Neuronal stem cell (in vitro differentiated cells): ENCODE data around the gene TTC24.

Experiments
- DNase-seq: peaks from one replicate; pipeline ENCODE4 v3.0.0-alpha.2; 2013; ENCODE audit warnings: low spot score
- H2AFZ ChIP-seq: one replicate; pipeline ENCODE4 v1.6.1; 2013; ENCODE audit warnings: mild to moderate bottlenecking, low read length, inconsistent platforms
- H2AK5ac ChIP-seq: 2 replicates; pipeline ENCODE4 v1.6.1; 2013; ENCODE audit warnings: low read depth, mild to moderate bottlenecking, inconsistent platforms, low read length, moderate library complexity, mixed read lengths
- H2BK120ac ChIP-seq: 2 replicates; pipeline ENCODE4 v1.6.1; 2013; ENCODE audit warnings: low read depth, mild to moderate bottlenecking, inconsistent platforms, low read length, moderate library complexity, mixed read lengths
- H2BK12ac ChIP-seq: one replicate; pipeline ENCODE4 v1.6.1; 2013; ENCODE audit warnings: low read length, inconsistent platforms
- H2BK15ac ChIP-seq: 2 replicates; pipeline ENCODE4 v1.6.1; 2013; ENCODE audit warnings: mild to moderate bottlenecking, low read length, inconsistent platforms, mixed read lengths
- H2BK5ac ChIP-seq: one replicate; pipeline ENCODE4 v1.6.1; 2013; ENCODE audit warnings: inconsistent platforms, mild to moderate bottlenecking, low read length, moderate library complexity
- H3K14ac ChIP-seq: one replicate; pipeline ENCODE4 v1.6.1; 2013; ENCODE audit warnings: low read length, inconsistent platforms
- H3K18ac ChIP-seq: 2 replicates; pipeline ENCODE4 v1.6.1; 2013; ENCODE audit warnings: low read length, inconsistent platforms
- H3K23ac ChIP-seq: 2 replicates; pipeline ENCODE4 v1.6.1; 2013; ENCODE audit warnings: low read depth, mild to moderate bottlenecking, mixed read lengths, low read length, inconsistent platforms; ENCODE audit not compliant: poor library complexity
- H3K27ac ChIP-seq: replicated peaks from 3 replicates; pipeline ENCODE4 v1.5.1; 2013; ENCODE audit warnings: low read length, inconsistent platforms
- H3K27me3 ChIP-seq, 3 experiments: 2 replicates each; pipeline ENCODE4 v1.6.1; 2013; ENCODE audit warnings: low read length in 3 of 3, mild to moderate bottlenecking in 2 of 3, inconsistent platforms in 1 of 3, low read depth in 1 of 3, mixed read lengths in 1 of 3, moderate library complexity in 1 of 3; ENCODE audit not compliant: control insufficient read depth in 3 of 3, insufficient read depth in 3 of 3
- H3K36me3 ChIP-seq, 2 donors: replicated peaks in 1 of 2; 2 replicates each; pipeline ENCODE4 v1.6.1; 2013; ENCODE audit warnings: low read length in 2 of 2; ENCODE audit not compliant: control insufficient read depth in 2 of 2, insufficient read depth in 2 of 2
- H3K4ac ChIP-seq: 2 replicates; pipeline ENCODE4 v1.6.1; 2013; ENCODE audit warnings: inconsistent platforms, mild to moderate bottlenecking, low read length, moderate library complexity
- H3K4me1 ChIP-seq, 2 donors: 1 replicate in 1 of 2; 2 replicates in 1 of 2; pipeline ENCODE4 v1.6.1; 2013; ENCODE audit warnings: low read length in 2 of 2, low read depth in 1 of 2; ENCODE audit not compliant: control insufficient read depth in 2 of 2, insufficient read depth in 1 of 2
- H3K4me2 ChIP-seq: one replicate; pipeline ENCODE4 v1.6.1; 2013; ENCODE audit warnings: mild to moderate bottlenecking, low read length, inconsistent platforms; ENCODE audit not compliant: insufficient read depth, poor library complexity, severe bottlenecking
- H3K4me3 ChIP-seq, 2 donors: 2 replicates each; pipeline ENCODE4 v1.5.1; 2013; ENCODE audit warnings: low read length in 2 of 2, mild to moderate bottlenecking in 2 of 2, inconsistent platforms in 1 of 2, moderate library complexity in 1 of 2
- H3K79me1 ChIP-seq: one replicate; pipeline ENCODE4 v1.6.1; 2013; ENCODE audit warnings: low read depth, mild to moderate bottlenecking, inconsistent platforms, low read length, moderate library complexity
- H3K9ac ChIP-seq: one replicate; pipeline ENCODE4 v1.6.1; 2013; ENCODE audit warnings: mild to moderate bottlenecking, low read depth, low read length, inconsistent platforms; ENCODE audit not compliant: poor library complexity
- H3K9me3 ChIP-seq, 2 donors: replicated peaks in 1 of 2; 2 replicates each; pipeline versions ENCODE3 to v1.6.1; 2013; ENCODE audit warnings: low read length in 2 of 2, mild to moderate bottlenecking in 2 of 2, inconsistent platforms in 1 of 2, low read depth in 1 of 2, mixed read lengths in 1 of 2, moderate library complexity in 1 of 2; ENCODE audit not compliant: control insufficient read depth in 2 of 2, insufficient read depth in 1 of 2
- H4K8ac ChIP-seq: one replicate; pipeline ENCODE4 v1.6.1; 2013; ENCODE audit warnings: low read depth, mild to moderate bottlenecking, inconsistent platforms, low read length, moderate library complexity
- H4K91ac ChIP-seq: one replicate; pipeline ENCODE4 v1.6.1; 2013; ENCODE audit warnings: low read length, low read depth, mild to moderate bottlenecking, inconsistent platforms; ENCODE audit not compliant: poor library complexity
- WGBS, 2 donors: extraction: QIAGEN DNeasy Blood & Tissue Kit; methylation state at CpG; one replicate each; pipeline ENCODE4 v1.1.7; 2013; ENCODE audit warnings: missing lambda C conversion rate in 2 of 2, mixed read lengths in 1 of 2; ENCODE audit not compliant: insufficient read length in 2 of 2, insufficient replicate concordance in 1 of 2; ENCODE audit errors: extremely low coverage in 2 of 2; 5-methylcytosine and 5-hydroxymethylcytosine counted together

The TTC24 gene

DNA sequence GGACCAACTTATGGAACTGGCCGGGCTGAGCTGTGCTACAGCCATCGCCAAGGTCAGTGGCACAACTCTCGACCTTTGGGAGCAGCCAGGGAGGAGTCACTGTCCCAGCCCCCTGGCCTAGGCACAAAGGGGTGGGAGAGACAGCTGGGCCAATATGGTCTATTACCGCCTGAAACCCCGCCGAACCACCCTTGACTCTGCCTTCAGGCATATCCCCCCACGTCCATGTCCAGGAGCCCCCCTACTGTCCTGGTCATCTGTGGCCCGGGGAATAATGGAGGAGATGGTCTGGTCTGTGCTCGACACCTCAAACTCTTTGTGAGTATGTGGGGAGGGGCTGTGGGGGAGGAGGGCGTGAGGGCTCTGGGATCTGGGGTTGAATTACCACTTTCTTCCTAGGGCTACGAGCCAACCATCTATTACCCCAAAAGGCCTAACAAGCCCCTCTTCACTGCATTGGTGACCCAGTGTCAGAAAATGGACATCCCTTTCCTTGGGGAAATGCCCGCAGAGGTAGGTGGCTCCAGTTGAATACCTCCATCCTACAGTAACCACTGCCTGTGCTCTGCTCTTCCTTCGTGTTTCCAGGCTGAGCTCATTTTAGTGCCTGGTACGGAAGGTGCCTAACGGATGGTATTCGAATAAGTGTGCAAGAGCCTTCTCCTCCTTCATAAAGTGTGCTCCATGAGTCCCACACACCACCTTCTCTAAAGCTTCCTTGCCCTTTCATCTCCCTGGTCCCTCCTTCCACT, 12.8 kb downstream of the TTC24 start:
- Histone ChIP-seq H2BK12ac (peak overlapping the region; percentile 63), H3K4me1 (peaks cover 5 to 12% of the 10 kb centered on the region in 2 donors), H2BK15ac (no peak overlapping the region), H2BK5ac (peak overlapping the region; percentile 91), H3K36me3 (peaks cover 31 to 50% of the 10 kb centered on the region in 2 donors), H3K27ac (no peak overlapping the region), H3K4me2 (peak overlapping the region; percentile 94), H2AFZ (peak overlapping the region; percentile 93), H3K79me1 (peaks cover 3% of the 10 kb centered on the region), H3K18ac (peak overlapping the region; percentile 96), H4K8ac (no peak overlapping the region), H3K23ac (peak overlapping the region; percentile 51), H3K9ac (peak overlapping the region; percentile 95), H3K4ac (no peak overlapping the region), H2BK120ac (peak overlapping the region; percentile 83), H3K9me3 (no peaks in the 10 kb centered on the region), H3K14ac (peak overlapping the region; percentile 72), H4K91ac (peak overlapping the region; percentile 41), H3K27me3 (peaks cover 0 to under 1% (median 0%) of the 10 kb centered on the region in 3 experiments), H2AK5ac (peak overlapping the region; percentile 63), H3K4me3 (peak overlapping the region; percentile 67 to 93)
- DNase-seq = no peak
- WGBS, 2 donors = no CpG with 5 or more reads among the region's 16 CpGs

DNA sequence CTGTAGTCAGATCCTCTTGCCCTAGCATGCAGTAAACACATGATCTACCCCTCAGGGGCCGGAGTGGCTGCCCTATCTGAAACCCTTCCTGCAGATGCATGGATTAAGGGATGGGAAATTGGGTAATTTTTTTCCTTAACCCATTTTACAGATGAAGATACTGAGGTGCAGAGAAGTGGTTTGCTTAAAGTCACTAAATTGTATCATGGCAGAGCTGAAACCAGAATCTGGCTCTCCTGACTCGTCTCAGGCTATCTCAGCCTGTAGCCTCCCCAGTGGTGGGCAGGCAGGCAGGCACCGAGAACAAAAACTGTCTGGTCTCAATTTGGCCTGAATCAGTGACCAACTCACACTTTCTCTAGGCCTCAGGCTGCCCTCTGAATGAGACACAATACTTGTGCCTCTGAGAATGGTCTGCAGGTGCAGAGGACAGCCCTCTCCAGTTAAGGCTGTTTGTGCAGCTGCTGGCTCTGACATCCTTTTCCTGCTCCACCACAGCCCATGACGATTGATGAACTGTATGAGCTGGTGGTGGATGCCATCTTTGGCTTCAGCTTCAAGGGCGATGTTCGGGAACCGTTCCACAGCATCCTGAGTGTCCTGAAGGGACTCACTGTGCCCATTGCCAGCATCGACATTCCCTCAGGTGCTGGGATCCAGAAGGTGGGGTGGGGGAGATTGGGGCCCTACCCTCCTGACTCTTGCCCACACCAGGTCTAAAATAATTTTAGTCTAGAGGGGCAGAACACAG, 13.6 kb downstream of the TTC24 start:
- Histone ChIP-seq H3K9ac (no peak overlapping the region), H4K8ac (no peak overlapping the region), H2BK12ac (no peak overlapping the region), H4K91ac (no peak overlapping the region), H3K4me1 (peaks cover 5 to 12% of the 10 kb centered on the region in 2 donors), H3K79me1 (peaks cover 3% of the 10 kb centered on the region), H3K9me3 (no peaks in the 10 kb centered on the region), H2BK5ac (peak overlapping the region; percentile 20), H3K27ac (no peak overlapping the region), H3K36me3 (peaks cover 37 to 58% of the 10 kb centered on the region in 2 donors), H2BK15ac (no peak overlapping the region), H3K14ac (no peak overlapping the region), H3K27me3 (no peaks in the 10 kb centered on the region), H3K4ac (no peak overlapping the region), H2BK120ac (no peak overlapping the region), H2AFZ (no peak overlapping the region), H2AK5ac (no peak overlapping the region), H3K4me3 (no peak overlapping the region), H3K18ac (no peak overlapping the region), H3K4me2 (no peak overlapping the region), H3K23ac (no peak overlapping the region)
- no CpG with 5 or more reads among the region's 8 CpGs for WGBS, 2 donors
- no peak for DNase-seq

- Histone ChIP-seq H3K4ac (no peak overlapping the region), H3K9me3 (no peaks in the 10 kb centered on the region), H2AK5ac (no peak overlapping the region), H3K4me1 (peaks cover 5 to 12% of the 10 kb centered on the region in 2 donors), H3K18ac (no peak overlapping the region), H4K91ac (no peak overlapping the region), H3K14ac (no peak overlapping the region), H2BK120ac (no peak overlapping the region), H3K36me3 (peaks cover 41 to 63% of the 10 kb centered on the region in 2 donors), H3K79me1 (peaks cover 5% of the 10 kb centered on the region), H4K8ac (no peak overlapping the region), H3K4me2 (no peak overlapping the region), H2BK15ac (no peak overlapping the region), H3K23ac (no peak overlapping the region), H3K9ac (no peak overlapping the region), H2BK12ac (no peak overlapping the region), H3K27me3 (no peaks in the 10 kb centered on the region), H2BK5ac (peak overlapping the region; percentile 20), H3K4me3 (no peak overlapping the region), H3K27ac (no peak overlapping the region), H2AFZ (no peak overlapping the region)
- DNase-seq = no peak
- no CpG with 5 or more reads among the region's 8 CpGs for WGBS, 2 donors
Measured at GRCh38 chr1:156593661-156593989, 14.1 kb downstream of the TTC24 start.

DNA sequence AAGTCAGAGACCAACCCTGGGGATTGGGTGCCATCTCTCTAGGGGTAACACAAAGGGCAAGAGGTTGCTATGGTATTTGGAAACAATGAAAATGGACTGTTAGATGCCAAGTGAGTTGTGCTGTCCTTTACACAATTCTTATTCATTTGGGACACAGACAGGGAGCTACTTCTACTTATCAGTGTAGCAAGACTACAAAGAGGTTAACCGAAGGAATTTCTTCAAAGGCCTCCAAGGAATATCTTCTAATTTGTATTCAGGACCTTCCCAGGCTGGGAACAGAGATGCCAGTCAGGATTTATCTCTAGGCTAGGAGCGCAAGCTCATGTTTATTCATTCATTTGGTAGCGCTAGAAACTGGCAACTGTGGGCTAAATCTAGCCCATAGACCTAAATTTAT, 14.7 kb downstream of the TTC24 start:
- H3K4me3 ChIP-seq = no peak overlapping the region
- no peak overlapping the region for H3K27ac ChIP-seq
- no CpG with 5 or more reads among the region's 3 CpGs for WGBS, 2 donors

More for the DNA sequence above, 14.7 kb downstream of the TTC24 start:
- Histone ChIP-seq H4K91ac (no peak overlapping the region), H3K27me3 (no peaks in the 10 kb centered on the region), H2BK5ac (no peak overlapping the region), H3K18ac (no peak overlapping the region), H2BK120ac (no peak overlapping the region), H3K79me1 (peaks cover 5% of the 10 kb centered on the region), H3K9ac (no peak overlapping the region), H2AK5ac (no peak overlapping the region), H3K36me3 (peaks cover 41 to 68% of the 10 kb centered on the region in 2 donors), H2BK12ac (no peak overlapping the region), H3K4ac (no peak overlapping the region), H3K9me3 (no peaks in the 10 kb centered on the region), H3K14ac (no peak overlapping the region), H4K8ac (no peak overlapping the region), H3K23ac (no peak overlapping the region), H2AFZ (no peak overlapping the region), H3K4me1 (peaks cover 5 to 12% of the 10 kb centered on the region in 2 donors), H3K4me2 (no peak overlapping the region), H2BK15ac (no peak overlapping the region)
- no peak for DNase-seq
